Left cardiac atrium (tissue), 4 donors: ENCODE results near the gene TIMM44. TPM values are rescaled to one million over a fixed set of nuclear protein-coding genes. Genes with fewer than 3 reads are reported as not detected.

Source experiments
- ATAC-seq, 2 donors: fragments of 200-7000 bp; cut with Tn5 transposase; one replicate each; pipeline ENCODE4 v1.9.1; 2020; ENCODE audit warnings: mild to moderate bottlenecking in 2 of 2, moderate library complexity in 2 of 2
- DNase-seq: peaks from one replicate; pipeline ENCODE4 v3.0.0-alpha.2; 2020
- intact Hi-C, 2 donors: fragments of 100-400 bp; cut with DNase I; formaldehyde crosslinking; loops; one replicate each; pipeline versions ENCODE4 v1.14.1 to v1.15.1; 2022 to 2023
- total RNA-seq, 2 donors: library from RNA; stranded (reverse); fragmentation: NEBNext Ultra II Directional; extraction: Animal tissue kit (Norgen Biotek cat#: 25700); gene quantifications; one replicate each; pipeline ENCODE4 v1.2.1, GENCODE V29; 2021
- donor health status: DM: no; HTN: yes; CAD: no.
- donor health status: DM: no; HTN: yes; CAD: no; lungs with severe emphysema.
- donor health status: DM: yes; HTN: yes; CAD: no.
- donor health status: Dilated cardiomyopathy.

The TIMM44 gene
- total RNA-seq, 2 donors from 2014 or later: 70.6 to 73.8 TPM

- DNase-seq: no peak
- ATAC-seq: no peak
- intact Hi-C loops: no loop called here
These were observed 33.9 kb downstream of the TIMM44 start for GRCh38 chr19:7909471-7910067.

GRCh38 chr19:7908742-7909461, 34.6 kb downstream of the TIMM44 start:
- ATAC-seq (no peak), DNase-seq (no peak)
- intact Hi-C loops: no loop called here

GRCh38 chr19:7908078-7908699, 35.3 kb downstream of the TIMM44 start:
- intact Hi-C loops: no loop called here
- ATAC-seq: no peak

GRCh38 chr19:7907544-7907943, 35.9 kb downstream of the TIMM44 start:
- DNase-seq: no peak
- no peak for ATAC-seq
- intact Hi-C loops: no loop called here

More at GRCh38 chr19:7908078-7908699, 35.3 kb downstream of the TIMM44 start:
- no peak for DNase-seq

GRCh38 chr19:7907122-7907521, 36.3 kb downstream of the TIMM44 start:
- ATAC-seq (no peak), DNase-seq (no peak)
- intact Hi-C loops: no loop called here

GRCh38 chr19:7905859-7906258, 37.6 kb downstream of the TIMM44 start:
- ATAC-seq (no peak), DNase-seq (no peak)
- intact Hi-C loops: no loop called here

- no peak for DNase-seq
- intact Hi-C loops: no loop called here
- ATAC-seq: no peak
These were observed 38.2 kb downstream of the TIMM44 start for GRCh38 chr19:7905268-7905667.

GRCh38 chr19:7904074-7905020, 39.1 kb downstream of the TIMM44 start:
- ATAC-seq (peak; percentile 56 to 60), DNase-seq (peak; percentile 64)
- intact Hi-C loops: no loop called here

- ATAC-seq: peak; percentile 89 to 91
- intact Hi-C loops: no loop called here
- peak; percentile 100 for DNase-seq
These were observed 40.0 kb downstream of the TIMM44 start, which contains the start of gene MAP2K7 for GRCh38 chr19:7903244-7904073. MAP2K7 (plus strand) TSS chr19:7903877; CDS start chr19:7903945, 68 bp downstream.

- intact Hi-C loops: no loop called here
- DNase-seq (no peak), ATAC-seq (no peak)
These were observed 40.6 kb downstream of the TIMM44 start for GRCh38 chr19:7902796-7903243.

- intact Hi-C loops: no loop called here
- no peak for ATAC-seq
- DNase-seq: no peak
These were observed 42.1 kb downstream of the TIMM44 start for GRCh38 chr19:7901337-7901736.

- ATAC-seq (no peak), DNase-seq (no peak)
- intact Hi-C loops: no loop called here
These were observed 42.5 kb downstream of the TIMM44 start for GRCh38 chr19:7900931-7901330.

- ATAC-seq: no peak
- DNase-seq: no peak
- intact Hi-C loops: no loop called here
These were observed 43.0 kb downstream of the TIMM44 start for GRCh38 chr19:7900401-7900870.

- DNase-seq: no peak
- intact Hi-C loops: no loop called here
- no peak for ATAC-seq
These were observed 43.6 kb downstream of the TIMM44 start for GRCh38 chr19:7899751-7900378.

GRCh38 chr19:7898967-7899366, 44.5 kb downstream of the TIMM44 start:
- intact Hi-C loops: no loop called here
- DNase-seq (no peak), ATAC-seq (no peak)

- intact Hi-C loops: no loop called here
- DNase-seq (no peak), ATAC-seq (no peak)
These were observed 46.2 kb downstream of the TIMM44 start for GRCh38 chr19:7897292-7897691.

GRCh38 chr19:7895565-7895964, 47.9 kb downstream of the TIMM44 start:
- ATAC-seq: no peak
- intact Hi-C loops: no loop called here
- DNase-seq: no peak
